ENCODE data around the gene TRIP13.

GRCh38 chr5:957748-958485, 65.2 kb downstream of the TRIP13 start:
- TF ChIP-seq CTCF (IDR thresholded peaks at IDR 0.05), result no peak
- no peak for TF ChIP-seq POLR2A (IDR thresholded peaks at IDR 0.05)

Measured in thyroid gland (tissue), 4 donors.